ENCODE results near the gene TMEM50B.
"Not testable (repeated sequence)": the region's sequence is repeated elsewhere in the genome, so short reads cannot be mapped to it uniquely, and the experiment has no call there.

Gene TMEM50B

DNA sequence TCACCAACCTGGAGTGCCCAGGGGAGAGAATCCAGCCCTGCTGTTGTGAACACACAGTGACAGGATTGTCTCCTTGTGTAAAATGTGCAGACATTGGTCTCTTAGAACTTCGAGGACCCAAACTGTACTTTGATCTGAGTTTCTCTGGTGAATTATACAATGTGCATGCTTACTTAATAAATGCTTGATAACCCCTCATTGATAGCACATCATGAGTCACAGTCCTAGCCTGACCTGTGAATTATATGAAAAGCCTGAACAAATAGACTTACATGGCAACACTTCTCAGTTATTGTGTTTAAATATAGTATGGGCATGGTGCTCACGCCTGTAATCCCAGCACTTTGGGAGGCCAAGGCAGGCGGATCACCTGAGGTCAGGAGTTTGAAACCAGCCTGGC, 53.9 kb downstream of the TMEM50B start:
- DNase-seq: no peak

DNA sequence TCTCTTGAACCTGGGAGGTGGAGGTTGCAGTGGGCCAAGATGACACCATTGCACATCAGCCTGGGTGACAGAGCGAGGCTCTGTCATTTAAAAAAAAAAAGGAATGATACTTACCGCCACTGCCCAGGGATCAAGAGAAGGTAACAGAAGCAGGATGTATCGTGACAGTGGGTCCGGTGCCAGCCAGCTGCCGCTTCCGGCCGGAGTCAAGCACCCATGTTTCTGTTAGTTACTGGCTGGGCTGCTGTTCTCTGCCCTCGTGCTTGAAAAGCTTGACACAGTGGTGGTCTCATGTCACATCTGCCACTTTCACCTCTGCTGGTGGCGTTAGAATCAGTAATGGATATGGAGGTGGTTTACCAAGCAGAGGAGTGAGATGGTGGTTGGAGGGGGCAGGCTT, 55.6 kb downstream of the TMEM50B start:
- no peak for DNase-seq

GRCh38 chr21:33421713-33422393, 57.9 kb downstream of the TMEM50B start:
- no peak for DNase-seq

- no peak for DNase-seq
These were observed 60.1 kb downstream of the TMEM50B start for GRCh38 chr21:33419538-33420123.

GRCh38 chr21:33418691-33419090, 61.1 kb downstream of the TMEM50B start:
- no peak for DNase-seq

- DNase-seq: no peak
These were observed 64.8 kb downstream of the TMEM50B start for GRCh38 chr21:33414926-33415325.

DNA sequence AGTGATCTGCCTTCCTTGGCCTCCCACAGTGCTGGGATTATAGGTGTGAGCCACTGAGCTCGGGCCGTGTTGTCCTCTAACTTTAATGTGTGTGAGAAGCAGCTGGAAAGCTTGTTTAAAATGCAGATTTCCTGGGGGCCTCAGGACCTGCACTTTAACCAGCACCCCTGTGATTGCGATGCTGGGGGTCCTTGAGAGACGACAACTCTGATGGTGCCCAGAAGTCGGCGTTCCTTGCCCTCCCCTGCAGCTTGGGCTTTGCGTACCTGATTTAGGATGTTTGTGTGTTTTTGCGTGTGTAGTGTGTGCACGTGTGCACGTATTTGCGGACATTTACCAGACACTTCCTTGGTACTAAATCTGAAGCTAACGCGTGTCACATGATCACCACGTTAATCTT, 65.7 kb downstream of the TMEM50B start:
- no peak for DNase-seq

DNA sequence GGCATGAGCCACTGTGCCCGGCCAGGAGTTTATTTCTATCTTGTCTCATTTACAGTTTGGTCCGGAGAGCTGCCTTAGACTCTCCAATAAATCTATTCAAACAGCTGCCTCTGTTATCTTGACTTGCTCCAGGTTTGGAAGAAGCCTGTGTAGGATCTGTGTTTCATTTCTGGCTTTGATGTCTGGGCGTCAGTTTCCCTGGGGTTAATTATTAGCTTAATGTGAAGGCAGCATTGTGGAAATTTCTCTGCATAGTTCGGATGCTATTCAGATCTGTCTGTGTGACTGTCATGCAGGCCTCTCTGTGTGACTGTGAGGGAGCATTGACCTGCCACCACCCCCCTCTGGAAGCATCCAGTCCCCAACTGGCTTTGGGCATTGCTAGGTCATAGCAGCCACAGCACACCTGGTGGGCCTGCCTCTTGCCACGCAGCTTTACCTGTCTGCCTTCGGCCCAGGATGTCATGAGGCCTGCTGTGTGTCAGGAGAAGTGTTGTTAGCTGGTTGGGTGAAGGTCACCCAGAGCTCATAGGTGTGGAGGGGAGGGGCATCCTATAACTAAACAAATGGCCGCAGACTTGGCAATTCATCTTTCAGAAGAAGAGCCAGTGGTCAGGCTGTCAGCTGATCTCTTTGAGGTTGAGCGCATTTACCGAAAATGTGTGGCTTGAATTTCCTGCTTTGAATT, 66.8 kb downstream of the TMEM50B start:
- no peak for DNase-seq

DNA sequence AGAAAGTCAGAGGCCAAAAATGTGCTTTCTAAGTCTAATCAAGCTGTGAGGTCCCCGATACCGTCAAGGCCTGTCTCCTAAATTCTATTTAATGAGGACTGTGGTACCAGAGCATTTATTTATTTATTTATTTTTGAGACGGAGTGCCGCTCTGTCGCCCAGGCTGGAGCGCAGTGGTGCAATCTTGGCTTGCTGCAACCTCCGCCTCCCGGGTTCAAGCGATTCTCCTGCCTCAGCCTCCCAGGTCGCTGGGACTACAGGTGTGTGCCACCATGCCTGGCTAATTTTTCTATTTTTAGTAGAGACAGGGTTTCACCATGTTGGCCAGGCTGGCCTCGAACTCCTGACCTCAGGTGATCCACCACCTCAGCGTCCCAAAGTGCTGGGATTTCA, 67.3 kb downstream of the TMEM50B start:
- DNase-seq: not testable (repeated sequence)

DNA sequence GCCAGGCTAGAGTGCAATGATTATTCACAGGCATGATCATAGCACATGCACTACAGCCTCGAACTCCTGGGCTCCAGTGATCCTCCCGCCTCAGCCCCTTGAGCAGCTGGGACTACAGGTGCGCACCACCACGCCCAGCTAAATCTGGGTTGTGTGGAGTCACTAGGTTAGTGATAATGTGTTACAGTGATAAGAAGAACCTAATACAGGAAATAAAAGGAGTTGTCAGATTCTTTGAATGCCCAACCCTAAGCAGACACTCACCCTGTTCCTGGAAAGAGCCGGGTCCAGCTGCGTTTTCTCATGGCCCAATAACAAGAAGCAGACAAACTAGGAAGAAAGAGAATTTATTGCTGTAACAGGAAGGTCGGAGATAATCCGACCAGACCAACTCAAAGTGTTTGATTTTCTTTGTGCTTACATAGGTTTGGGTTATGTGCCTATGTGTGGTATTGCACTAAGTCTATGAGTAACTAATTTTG, 67.8 kb downstream of the TMEM50B start:
- no peak for DNase-seq

- peak; percentile 33 for DNase-seq
These were observed 73.3 kb downstream of the TMEM50B start for GRCh38 chr21:33406493-33406892.

DNA sequence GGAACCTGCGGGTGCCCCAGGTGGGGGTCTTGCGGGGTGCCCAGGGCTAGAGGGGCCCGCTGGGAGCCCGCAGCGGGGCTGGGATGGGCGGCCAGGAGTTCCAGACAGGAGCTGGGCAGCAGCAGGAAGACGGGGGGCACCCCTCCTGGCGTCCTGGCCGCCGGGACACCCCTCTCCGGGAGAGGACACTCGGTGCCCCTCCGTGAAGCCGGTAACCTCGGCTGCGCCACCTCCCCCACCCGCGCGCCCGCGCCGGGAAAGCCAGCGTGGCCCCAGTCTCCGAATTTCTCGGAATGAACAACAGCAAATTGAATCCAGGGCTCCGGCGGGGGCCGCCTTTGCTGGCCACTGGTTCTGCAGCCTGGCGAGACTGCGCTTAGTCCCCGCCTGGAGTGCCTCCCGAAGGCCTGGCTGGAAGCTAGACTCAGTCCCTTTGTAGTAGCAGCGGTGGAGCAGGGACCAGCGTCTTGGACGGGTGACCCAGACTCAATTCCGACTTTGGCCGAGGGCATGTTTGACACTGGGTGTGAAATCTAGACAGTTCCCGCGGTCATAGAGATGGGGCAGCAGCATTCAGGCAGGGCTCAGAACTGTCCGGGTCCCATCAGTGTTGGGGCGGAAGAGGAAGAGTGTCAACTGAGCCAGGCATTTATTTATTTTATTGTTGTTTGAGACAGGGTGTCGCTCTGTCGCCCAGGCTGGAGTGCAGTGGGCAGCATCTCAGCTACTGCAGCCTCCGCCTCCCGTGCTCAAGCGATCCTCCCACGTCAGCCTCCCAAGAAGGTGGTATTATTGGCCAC, 75.8 kb downstream of the TMEM50B start:
- DNase-seq: peak; percentile 5

DNA sequence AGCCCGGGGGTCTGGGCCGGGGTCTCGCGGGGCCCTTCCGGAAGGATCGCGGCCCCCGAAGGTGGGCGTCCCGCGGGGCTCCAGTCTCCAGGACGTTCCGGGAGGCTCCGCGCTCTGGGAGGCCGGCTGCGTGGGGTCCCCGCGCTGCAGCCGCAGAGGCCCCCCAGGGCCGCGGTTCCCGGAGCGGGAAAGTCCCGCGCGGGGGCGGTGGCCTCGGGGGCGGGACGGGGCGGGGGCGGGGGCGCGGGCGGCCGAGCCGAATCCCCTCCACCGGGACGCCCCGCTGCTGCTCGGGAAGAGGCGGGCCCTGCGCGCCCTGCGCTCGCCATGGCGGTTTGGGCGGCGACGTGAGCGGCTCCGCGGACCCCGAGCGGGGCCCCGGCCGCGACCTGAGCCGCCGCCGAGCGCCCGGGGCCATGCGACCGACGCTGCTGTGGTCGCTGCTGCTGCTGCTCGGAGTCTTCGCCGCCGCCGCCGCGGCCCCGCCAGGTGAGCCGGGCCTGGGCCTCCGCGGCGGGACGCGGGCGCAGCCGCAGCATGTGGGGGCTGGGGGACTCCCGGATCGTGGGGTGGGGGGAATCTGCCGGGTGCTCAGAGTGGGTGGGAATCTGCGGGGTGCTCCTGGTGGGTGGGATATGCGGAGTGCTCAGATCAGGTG, 76.5 kb downstream of the TMEM50B start, which contains the start of gene IFNGR2:
IFNGR2 (plus strand) TSS at position 286 of the 658 bp plus-strand sequence; CDS start at position 417, 131 bp downstream.
- peak; percentile 18 for DNase-seq

GRCh38 chr21:33402001-33402979, 77.5 kb downstream of the TMEM50B start:
- DNase-seq: no peak

DNA sequence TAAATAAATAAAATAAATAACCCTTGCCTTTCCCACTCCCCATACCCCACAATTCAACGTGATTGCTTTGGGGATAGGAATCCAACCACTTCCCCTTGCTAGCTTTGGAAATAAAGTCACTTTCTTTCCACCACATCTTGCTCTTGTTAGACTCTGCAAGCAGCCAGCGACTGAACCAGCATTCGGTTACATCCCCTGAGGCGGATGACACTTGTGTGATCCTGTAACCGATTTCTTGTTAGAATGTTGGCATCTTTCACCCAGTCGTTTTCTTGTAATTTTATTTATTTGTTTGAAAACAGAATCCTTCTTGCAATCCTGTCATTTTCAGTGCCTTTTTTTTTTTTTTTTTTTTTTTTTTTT, 78.2 kb downstream of the TMEM50B start:
- no peak for DNase-seq
